K562 (cell line): Measurements from ENCODE around the gene PTH1R. TPM values are rescaled to one million over a fixed set of nuclear protein-coding genes. Genes with fewer than 3 reads are reported as not detected.

Source experiments
- ATAC-seq: fragments of 200-7000 bp; cut with Tn5 transposase; 3 replicates; pipeline ENCODE4 v1.9.1; 2020; ENCODE audit warnings: moderate library complexity
- BruUV-seq: library from RNA; stranded (reverse); fragments of 400-500 nt; replicated peaks from 2 replicates; lab custom pipeline; 2021; lab: Mats Ljungman, UMichigan
- CTCF ChIA-PET: fragments of 300-600 bp; formaldehyde crosslinking; extraction: SDS; loops from one replicate; lab custom pipeline; 2021; ENCODE audit warnings: low intra/inter-chr PET ratio; lab: Yijun Ruan, JAX
- POLR2A ChIA-PET: fragments of 300-600, 350-650 bp; sonication (Branson Sonifier 250); formaldehyde crosslinking; extraction: SDS; loops from one replicate; lab custom pipeline; 2021; ENCODE audit warnings: antibody characterized with exemption, inconsistent platforms; lab: Yijun Ruan, JAX
- DNase-seq, 4 experiments: peaks; one replicate each; pipeline versions ENCODE4 v3.0.0 to v3.0.0-alpha.2; 2011 to 2018; ENCODE audit warnings: low spot score in 3 of 4, mixed read lengths in 3 of 4; ENCODE audit errors: extremely low read depth in 1 of 4
- FAIRE-seq: peaks from 2 replicates; lab custom pipeline; 2011; peaks lifted over from hg19 to GRCh38; lab: Jason Lieb, UNC
- H2AFZ ChIP-seq: 2 replicates; pipeline ENCODE4 v1.6.0; 2011; ENCODE audit warnings: low read depth, low read length, control low read depth, inconsistent platforms
- H3K27ac ChIP-seq: fragments of 200-600 bp; 3 replicates; pipeline ENCODE4 v1.8.0; 2011; ENCODE audit warnings: low read depth, mild to moderate bottlenecking, control low read depth, inconsistent platforms, low read length, moderate library complexity, mixed read lengths; ENCODE audit errors: extremely low read depth
- H3K27me3 ChIP-seq, 2 experiments: fragments of 300-600 bp in 1 of 2; 2 replicates in 1 of 2; 3 replicates in 1 of 2; pipeline versions ENCODE4 v1.6.0 to v1.8.0; 2011; ENCODE audit warnings: inconsistent platforms in 2 of 2, low read length in 2 of 2, mild to moderate bottlenecking in 1 of 2, mixed read lengths in 1 of 2, moderate library complexity in 1 of 2; ENCODE audit not compliant: control insufficient read depth in 2 of 2, insufficient read depth in 2 of 2
- H3K36me3 ChIP-seq: fragments of 300-600 bp; 3 replicates; pipeline ENCODE4 v1.8.0; 2011; ENCODE audit warnings: mild to moderate bottlenecking, low read length, inconsistent platforms; ENCODE audit not compliant: control insufficient read depth, insufficient read depth
- H3K4me1 ChIP-seq, 2 experiments: fragments of 200-600 bp in 1 of 2; replicated peaks in 1 of 2; 2 replicates in 1 of 2; 3 replicates in 1 of 2; pipeline versions ENCODE4 v1.5.1 to v1.8.0; 2011; ENCODE audit warnings: inconsistent platforms in 2 of 2, low read length in 2 of 2, mild to moderate bottlenecking in 1 of 2, mixed read lengths in 1 of 2, moderate library complexity in 1 of 2; ENCODE audit not compliant: control insufficient read depth in 2 of 2, insufficient read depth in 2 of 2
- H3K4me2 ChIP-seq: 2 replicates; pipeline ENCODE4 v1.6.1; 2011; ENCODE audit warnings: low read length, control low read depth, inconsistent platforms, mixed read lengths; ENCODE audit not compliant: insufficient read depth
- H3K4me3 ChIP-seq: fragments of 200-600 bp; sonication (generic), shearing (Covaris generic); 2 replicates; pipeline ENCODE4 v1.5.1; 2016; ENCODE audit warnings: control low read depth, inconsistent platforms
- H3K79me2 ChIP-seq: fragments of 200-600 bp; 3 replicates; pipeline ENCODE4 v1.8.0; 2011; ENCODE audit warnings: low read length, inconsistent platforms; ENCODE audit not compliant: control insufficient read depth, insufficient read depth
- H3K9ac ChIP-seq, 2 experiments: 2 replicates each; pipeline versions ENCODE4 v1.6.0 to v1.6.1; 2011; ENCODE audit warnings: low read depth in 2 of 2, low read length in 2 of 2, control low read depth in 1 of 2, inconsistent platforms in 1 of 2, mild to moderate bottlenecking in 1 of 2, mixed read lengths in 1 of 2; ENCODE audit not compliant: insufficient read depth in 1 of 2
- H3K9me1 ChIP-seq: one replicate; pipeline ENCODE4 v1.6.0; 2011; ENCODE audit warnings: inconsistent platforms, mild to moderate bottlenecking, low read length, moderate library complexity; ENCODE audit not compliant: control insufficient read depth, insufficient read depth
- H3K9me3 ChIP-seq: replicated peaks from 2 replicates; pipeline ENCODE4 v1.5.1; 2011; ENCODE audit warnings: low read depth, low read length, inconsistent platforms; ENCODE audit not compliant: control insufficient read depth, insufficient read depth
- H4K20me1 ChIP-seq: replicated peaks from 2 replicates; pipeline ENCODE4 v1.6.1; 2011; ENCODE audit warnings: low read length, inconsistent platforms, mixed read lengths; ENCODE audit not compliant: control insufficient read depth, insufficient read depth
- CEBPG ChIP-seq, 3 experiments: fragments of 200-800 bp in 1 of 3; sonication (Bioruptor generic) in 1 of 3; sonication (generic) in 1 of 3; formaldehyde crosslinking in 1 of 3; IDR thresholded peaks in 2 of 3; conservative IDR thresholded peaks in 1 of 3; 2 replicates each; pipeline versions ENCODE4 v1.6.1 to v1.8.0; 2016 to 2022; ENCODE audit warnings: missing compliant biosample characterization in 2 of 3, missing genetic modification characterization in 2 of 3, mild to moderate bottlenecking in 1 of 3, missing genetic modification reagents in 1 of 3
- CHD2 ChIP-seq: IDR thresholded peaks from 2 replicates; pipeline ENCODE4 v1.6.1; 2011; ENCODE audit warnings: low read depth, low read length
- HSF4 ChIP-seq: fragments of 250-450 bp; sonication (Bioruptor Pico); IDR thresholded peaks from 2 replicates; pipeline ENCODE4 v2.1.2; 2022; ENCODE audit warnings: mild to moderate bottlenecking, moderate library complexity, borderline replicate concordance
- KDM4B ChIP-seq, 2 experiments: fragments of 450-650 bp in 1 of 2; sonication (generic) in 1 of 2; IDR thresholded peaks; 2 replicates each; pipeline ENCODE4 v1.6.1; 2016 to 2017; ENCODE audit warnings: borderline replicate concordance in 2 of 2, antibody characterized with exemption in 1 of 2, low read depth in 1 of 2, mild to moderate bottlenecking in 1 of 2
- RBFOX2 ChIP-seq: fragments of 200-400 bp; formaldehyde crosslinking; IDR thresholded peaks from 2 replicates; pipeline ENCODE4 v1.6.1; 2017; ENCODE audit warnings: low read depth, mild to moderate bottlenecking, low read length, moderate library complexity
- U2AF2 ChIP-seq: fragments of 200-400 bp; formaldehyde crosslinking; optimal IDR thresholded peaks from 2 replicates; pipeline ENCODE3; 2017; ENCODE audit warnings: low read depth, mild to moderate bottlenecking, low read length
- WGBS: fragments of 100-300 bp; shearing (Covaris generic); methylation state at CpG from one replicate; pipeline ENCODE4 v1.1.6; 2016; ENCODE audit warnings: low coverage, mixed read lengths; ENCODE audit not compliant: insufficient coverage; ENCODE audit errors: missing lambda C conversion rate; 5-methylcytosine and 5-hydroxymethylcytosine counted together
- in situ Hi-C: fragments of 300-500 bp; cut with MboI; formaldehyde crosslinking; loops from 4 replicates; pipeline ENCODE4 v1.15.0; 2018; ENCODE audit warnings: inconsistent platforms, mixed read lengths
- intact Hi-C: fragments of 100-400 bp; cut with micrococcal nuclease; formaldehyde crosslinking; loops from 2 replicates; pipeline ENCODE4 v1.14.2; 2022
- polyA plus RNA-seq, 8 experiments: library from polyadenylated mRNA; depleted of rRNA in 4 of 8; stranded (reverse) in 5 of 8; unstranded in 3 of 8; fragments of >200 nt; fragmentation: Nextera tagmentation in 2 of 8; fragmentation: Illumina TruSeq in 1 of 8; extraction: Ambion mirVana in 2 of 8; extraction: Trizol in 1 of 8; gene quantifications; 2 replicates each; pipeline versions ENCODE4 v1.2.1 to v1.2.3, GENCODE V29; 2011 to 2014; ENCODE audit warnings: inconsistent platforms in 1 of 8, missing spikeins in 1 of 8
- total RNA-seq, 7 experiments: library from RNA; depleted of rRNA in 6 of 7; stranded (reverse); fragments of >200 nt in 6 of 7; fragmentation: Illumina TruSeq in 2 of 7; extraction: Trizol in 2 of 7; gene quantifications; 2 replicates each; pipeline versions ENCODE4 v1.2.1 to v1.2.3, GENCODE V29; 2011 to 2021; ENCODE audit warnings: low replicate concordance in 1 of 7
- TF ChIP-seq, protein P1 (sequence below): fragments of 450-650 bp; IDR thresholded peaks from 2 replicates; pipeline ENCODE4 v1.7.0; 2016; ENCODE audit warnings: borderline replicate concordance
- TF ChIP-seq, protein P2 (sequence below), 2 experiments: fragments of 450-650 bp in 1 of 2; sonication (generic) in 1 of 2; formaldehyde crosslinking in 1 of 2; IDR thresholded peaks; 2 replicates each; pipeline versions ENCODE4 v1.7.1 to v1.9.0; 2016 to 2022; ENCODE audit warnings: inconsistent platforms in 1 of 2, mild to moderate bottlenecking in 1 of 2, missing genetic modification reagents in 1 of 2

PTH1R gene
- total and polyA plus RNA-seq, 9 of the 15 experiments (the other 6 are each of a cell fraction or from before 2014, with no cell fraction given), result not detected

DNA sequence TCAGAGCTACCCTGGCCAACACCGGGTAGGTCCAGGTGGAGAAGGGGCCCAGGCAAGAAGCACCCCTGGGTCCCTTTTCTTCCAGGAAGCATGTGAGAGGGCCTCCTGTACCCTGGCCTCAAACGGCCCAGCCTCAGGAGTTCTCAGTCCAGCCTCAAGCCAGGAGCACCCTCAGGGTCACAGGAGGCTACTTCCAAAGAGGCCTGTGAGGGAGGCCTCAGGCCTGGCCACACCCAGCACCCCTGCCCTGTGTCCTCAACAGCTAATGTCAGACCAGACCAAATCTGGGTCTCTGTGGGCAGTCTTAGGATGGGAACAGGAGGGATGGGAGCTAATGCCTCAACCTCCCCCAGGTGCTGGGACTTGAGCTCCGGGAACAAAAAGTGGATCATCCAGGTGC is 23.5 kb downstream of the PTH1R start (continued):
- TF ChIP-seq CEBPG (CRISPR knock-in tag; IDR thresholded peaks at IDR 0.05), result no peak
- TF ChIP-seq CEBPG (tag; conservative IDR thresholded peaks at IDR 0.05 in 1 of 2, IDR thresholded peaks at IDR 0.05 in 1 of 2), result no peak
- TF ChIP-seq, all 486 proteins: peak for 0

DNA sequence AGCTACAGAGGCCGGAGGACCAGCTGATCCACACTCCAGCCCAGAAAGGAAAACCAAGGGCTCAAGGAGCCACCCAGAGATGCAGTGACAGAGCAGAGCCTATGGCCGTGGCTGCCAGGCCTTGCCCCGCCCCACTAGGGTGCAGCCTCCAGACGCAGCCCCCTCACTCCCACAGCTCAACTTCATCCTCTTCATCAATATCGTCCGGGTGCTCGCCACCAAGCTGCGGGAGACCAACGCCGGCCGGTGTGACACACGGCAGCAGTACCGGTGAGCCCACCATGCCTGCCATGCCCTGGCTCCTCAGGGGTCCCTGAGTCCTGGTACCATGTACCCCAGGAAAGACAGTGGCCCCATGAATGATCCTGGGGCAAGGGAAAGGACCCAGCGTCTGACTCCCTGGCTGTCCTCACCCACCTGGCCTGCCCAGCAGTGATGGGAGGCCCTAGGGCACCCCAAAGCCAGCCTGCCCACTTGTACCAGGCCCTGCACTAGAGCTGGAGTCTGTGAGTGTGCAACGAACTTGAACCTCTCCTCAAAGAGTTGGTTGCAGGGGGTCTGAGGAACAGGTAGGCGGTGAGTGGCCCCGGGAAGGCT is 24.2 kb downstream of the PTH1R start:
- no peaks in the 10 kb centered on the region for H3K9me3 ChIP-seq
- no peaks in the 10 kb centered on the region for H3K9me1 ChIP-seq
- H3K27me3 ChIP-seq, result peaks cover 5 to 47% of the 10 kb centered on the region in 2 experiments; a peak in 2 of 5 replicates
- in situ Hi-C loops, result no loop called here
- H3K79me2 ChIP-seq, result no peaks in the 10 kb centered on the region
- H4K20me1 ChIP-seq, result peaks cover 10% of the 10 kb centered on the region
- 5% methylated on average over 17 of the region's 17 CpGs for WGBS
- H2AFZ ChIP-seq, result no peak overlapping the region
- no peak overlapping the region for H3K4me2 ChIP-seq
- ChIA-PET POLR2A (no interaction called here), CTCF (no interaction called here)
- H3K4me3 ChIP-seq, result no peak overlapping the region
- peaks cover 0 to 46% of the 10 kb centered on the region in 2 experiments; a peak in 3 of 5 replicates for H3K4me1 ChIP-seq
- no peak for ATAC-seq
- no peaks in the 10 kb centered on the region for H3K36me3 ChIP-seq
- FAIRE-seq, result no peak
- no TSS peak for BruUV-seq
- H3K9ac ChIP-seq, result 0 out of 4 replicates have a peak overlapping the region, but pooled peaks of 1 of the 2 experiments have one; percentile 33
- intact Hi-C loops, result no loop called here
- H3K27ac ChIP-seq, result no peak overlapping the region
- DNase-seq, result no peak
- TF ChIP-seq U2AF2 (no peak), CHD2 (no peak), RBFOX2 (no peak), KDM4B (IDR thresholded peaks at IDR 0.05; ENCODE audit: borderline replicate concordance in 2 of 2, low read depth in 1 of 2) (no peak), HSF4 (CRISPR knock-in tag) (no peak)
- TF ChIP-seq, protein P1, sequence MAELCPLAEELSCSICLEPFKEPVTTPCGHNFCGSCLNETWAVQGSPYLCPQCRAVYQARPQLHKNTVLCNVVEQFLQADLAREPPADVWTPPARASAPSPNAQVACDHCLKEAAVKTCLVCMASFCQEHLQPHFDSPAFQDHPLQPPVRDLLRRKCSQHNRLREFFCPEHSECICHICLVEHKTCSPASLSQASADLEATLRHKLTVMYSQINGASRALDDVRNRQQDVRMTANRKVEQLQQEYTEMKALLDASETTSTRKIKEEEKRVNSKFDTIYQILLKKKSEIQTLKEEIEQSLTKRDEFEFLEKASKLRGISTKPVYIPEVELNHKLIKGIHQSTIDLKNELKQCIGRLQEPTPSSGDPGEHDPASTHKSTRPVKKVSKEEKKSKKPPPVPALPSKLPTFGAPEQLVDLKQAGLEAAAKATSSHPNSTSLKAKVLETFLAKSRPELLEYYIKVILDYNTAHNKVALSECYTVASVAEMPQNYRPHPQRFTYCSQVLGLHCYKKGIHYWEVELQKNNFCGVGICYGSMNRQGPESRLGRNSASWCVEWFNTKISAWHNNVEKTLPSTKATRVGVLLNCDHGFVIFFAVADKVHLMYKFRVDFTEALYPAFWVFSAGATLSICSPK, result no peak
- TF ChIP-seq, protein P2, sequence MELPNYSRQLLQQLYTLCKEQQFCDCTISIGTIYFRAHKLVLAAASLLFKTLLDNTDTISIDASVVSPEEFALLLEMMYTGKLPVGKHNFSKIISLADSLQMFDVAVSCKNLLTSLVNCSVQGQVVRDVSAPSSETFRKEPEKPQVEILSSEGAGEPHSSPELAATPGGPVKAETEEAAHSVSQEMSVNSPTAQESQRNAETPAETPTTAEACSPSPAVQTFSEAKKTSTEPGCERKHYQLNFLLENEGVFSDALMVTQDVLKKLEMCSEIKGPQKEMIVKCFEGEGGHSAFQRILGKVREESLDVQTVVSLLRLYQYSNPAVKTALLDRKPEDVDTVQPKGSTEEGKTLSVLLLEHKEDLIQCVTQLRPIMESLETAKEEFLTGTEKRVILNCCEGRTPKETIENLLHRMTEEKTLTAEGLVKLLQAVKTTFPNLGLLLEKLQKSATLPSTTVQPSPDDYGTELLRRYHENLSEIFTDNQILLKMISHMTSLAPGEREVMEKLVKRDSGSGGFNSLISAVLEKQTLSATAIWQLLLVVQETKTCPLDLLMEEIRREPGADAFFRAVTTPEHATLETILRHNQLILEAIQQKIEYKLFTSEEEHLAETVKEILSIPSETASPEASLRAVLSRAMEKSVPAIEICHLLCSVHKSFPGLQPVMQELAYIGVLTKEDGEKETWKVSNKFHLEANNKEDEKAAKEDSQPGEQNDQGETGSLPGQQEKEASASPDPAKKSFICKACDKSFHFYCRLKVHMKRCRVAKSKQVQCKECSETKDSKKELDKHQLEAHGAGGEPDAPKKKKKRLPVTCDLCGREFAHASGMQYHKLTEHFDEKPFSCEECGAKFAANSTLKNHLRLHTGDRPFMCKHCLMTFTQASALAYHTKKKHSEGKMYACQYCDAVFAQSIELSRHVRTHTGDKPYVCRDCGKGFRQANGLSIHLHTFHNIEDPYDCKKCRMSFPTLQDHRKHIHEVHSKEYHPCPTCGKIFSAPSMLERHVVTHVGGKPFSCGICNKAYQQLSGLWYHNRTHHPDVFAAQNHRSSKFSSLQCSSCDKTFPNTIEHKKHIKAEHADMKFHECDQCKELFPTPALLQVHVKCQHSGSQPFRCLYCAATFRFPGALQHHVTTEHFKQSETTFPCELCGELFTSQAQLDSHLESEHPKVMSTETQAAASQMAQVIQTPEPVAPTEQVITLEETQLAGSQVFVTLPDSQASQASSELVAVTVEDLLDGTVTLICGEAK (IDR thresholded peaks at IDR 0.05), result no peak
- TF ChIP-seq, protein P2 (CRISPR knock-in tag; IDR thresholded peaks at IDR 0.05), result no peak
